Skeletal muscle cell (primary cell): ENCODE measurements around the gene UTS2.

ENCODE experiments used
- DNase-seq: peaks from one replicate; pipeline ENCODE4 v3.0.0-alpha.2; 2010; ENCODE audit warnings: low read depth
- H3K4me3 ChIP-seq: 2 replicates; pipeline ENCODE4 v1.5.1; 2011; ENCODE audit warnings: low read depth, mild to moderate bottlenecking, control low read depth, low read length, moderate library complexity

The UTS2 gene

DNA sequence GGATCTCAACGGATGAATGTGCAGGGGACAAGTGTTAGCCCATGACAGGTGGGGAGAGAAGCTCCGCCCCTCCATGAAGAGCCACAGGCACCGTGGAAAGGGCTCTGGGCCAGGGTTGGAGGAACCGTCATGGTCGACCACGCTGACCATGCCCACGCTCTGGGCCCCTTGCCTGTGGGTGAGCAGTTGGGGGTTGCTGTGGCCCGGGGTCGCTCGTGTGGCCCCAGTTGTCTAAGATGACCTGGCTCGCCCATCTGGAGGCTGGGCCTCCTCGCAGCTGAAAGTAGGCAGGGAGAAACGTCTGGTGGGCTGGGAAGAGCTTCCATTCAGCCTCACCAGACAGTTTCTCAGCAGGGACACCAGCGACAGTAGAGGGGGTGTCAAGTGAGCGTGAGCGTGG, 13.1 kb upstream of the UTS2 start:
- H3K4me3 ChIP-seq = no peak overlapping the region
- DNase-seq = no peak

DNA sequence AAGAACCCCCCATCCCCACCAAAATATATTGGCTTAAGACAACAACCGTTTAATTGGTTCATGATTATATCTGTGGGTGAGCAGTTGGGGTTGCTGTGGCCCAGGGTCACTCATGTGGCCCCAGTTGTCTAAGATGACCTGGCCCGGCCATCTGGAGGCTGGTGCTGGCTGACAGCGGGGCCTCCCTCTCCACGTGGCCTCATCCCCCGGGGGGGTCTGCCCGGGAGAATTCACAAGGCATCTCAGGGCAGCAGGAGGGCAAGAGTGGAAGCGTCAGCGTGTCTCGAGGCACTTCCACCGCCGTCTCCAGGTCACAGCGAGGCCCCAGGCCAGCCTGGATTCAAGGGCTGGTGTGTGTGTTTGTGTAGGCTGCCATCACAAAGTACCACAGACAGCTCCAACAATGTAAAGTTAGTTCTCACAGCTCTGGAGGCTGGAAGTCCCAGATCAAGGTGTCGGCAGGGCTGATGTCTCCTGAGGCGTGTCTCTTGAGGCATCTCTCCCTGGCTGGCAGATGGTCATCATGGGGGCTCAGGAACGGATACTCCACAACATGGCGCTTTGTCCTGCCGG, 11.0 kb upstream of the UTS2 start:
- no peak for DNase-seq
- H3K4me3 ChIP-seq = no peak overlapping the region

DNA sequence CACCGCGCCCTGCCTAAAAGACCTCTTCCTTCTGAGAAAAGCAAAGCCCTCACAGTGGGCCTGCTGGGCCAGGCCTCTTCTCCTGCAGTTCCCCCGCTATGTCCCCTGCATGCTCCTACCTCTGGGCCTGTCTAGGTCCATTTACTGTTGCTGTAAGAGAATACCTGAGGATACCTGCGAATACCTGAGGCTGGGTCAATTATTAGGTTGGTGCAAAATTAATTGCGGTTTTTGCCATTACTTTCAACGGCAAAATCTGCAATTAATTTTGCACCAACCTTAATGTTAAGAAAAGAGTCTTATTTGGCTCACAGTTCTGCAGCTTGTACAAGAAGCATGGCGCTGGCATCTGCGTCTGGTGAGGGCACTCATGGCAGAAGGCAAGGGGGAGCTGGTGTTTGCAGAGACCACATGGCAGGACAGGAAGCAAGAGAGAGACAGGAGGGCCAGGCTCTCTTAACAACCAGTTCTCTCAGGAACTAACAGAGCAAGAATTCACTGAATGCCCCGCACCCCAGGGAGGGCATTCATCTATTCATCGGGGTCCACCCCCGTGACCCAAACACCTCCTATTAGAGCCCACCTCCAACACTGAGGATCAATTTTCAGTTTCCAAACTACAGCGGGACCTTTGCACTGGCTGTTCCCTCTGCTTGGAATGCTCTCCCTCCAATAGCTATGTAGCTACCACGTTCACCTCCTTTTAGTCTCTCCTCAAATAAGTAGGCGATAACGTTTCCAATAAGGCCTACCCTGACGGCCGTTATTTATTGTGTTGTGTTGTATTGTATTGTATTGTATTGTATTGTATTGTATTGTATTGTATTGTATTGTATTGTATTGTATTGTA, 9.6 kb upstream of the UTS2 start:
- DNase-seq = no peak

GRCh38 chr1:7861452-7861851, 8.6 kb upstream of the UTS2 start:
- H3K4me3 ChIP-seq = no peak overlapping the region
- DNase-seq = no peak

More for the DNA sequence above, 9.6 kb upstream of the UTS2 start:
- no peak overlapping the region for H3K4me3 ChIP-seq

- no peak overlapping the region for H3K4me3 ChIP-seq
- no peak for DNase-seq
Observed at GRCh38 chr1:7860130-7860529, 7.3 kb upstream of the UTS2 start.

DNA sequence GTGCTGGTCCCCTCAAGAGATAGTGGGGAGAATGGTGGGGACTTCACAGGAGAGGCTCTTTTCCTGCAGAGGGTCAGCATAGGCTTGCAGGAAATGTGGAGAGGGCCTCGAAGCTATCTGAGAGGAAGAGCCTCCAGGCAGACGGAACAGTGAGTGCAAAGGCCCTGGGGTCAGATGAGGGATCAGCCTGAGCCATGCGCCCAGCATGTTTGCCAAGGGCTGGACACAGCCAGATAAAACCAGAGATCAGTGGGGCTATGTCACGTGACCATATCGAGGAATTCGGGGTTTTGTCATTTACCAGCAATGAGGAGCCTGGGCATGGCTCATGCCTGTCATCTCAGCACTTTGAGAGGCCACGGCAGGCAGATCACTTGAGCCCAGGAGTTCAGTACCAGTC, 6.5 kb upstream of the UTS2 start:
- H3K4me3 ChIP-seq = no peak overlapping the region
- no peak for DNase-seq

DNA sequence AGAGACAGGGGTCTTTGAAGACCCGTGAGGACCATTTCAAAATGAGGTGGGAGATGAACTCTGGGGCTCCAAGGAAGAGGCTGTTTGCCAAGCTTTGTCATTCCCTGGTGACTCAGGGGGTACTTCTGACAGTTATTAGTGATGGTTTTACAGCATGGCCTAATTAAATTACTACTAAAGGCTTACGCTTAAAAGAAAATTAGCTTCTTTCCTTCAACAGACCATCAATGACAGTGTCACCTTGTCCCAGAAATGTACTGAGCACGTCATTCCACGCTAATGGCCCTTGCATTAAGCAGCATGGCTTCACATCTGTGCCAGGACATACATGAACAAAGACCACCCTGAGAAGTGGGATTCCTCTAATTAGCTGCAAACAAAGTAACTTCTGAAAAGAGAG, 5.1 kb upstream of the UTS2 start:
- H3K4me3 ChIP-seq = no peak overlapping the region
- DNase-seq = no peak

DNA sequence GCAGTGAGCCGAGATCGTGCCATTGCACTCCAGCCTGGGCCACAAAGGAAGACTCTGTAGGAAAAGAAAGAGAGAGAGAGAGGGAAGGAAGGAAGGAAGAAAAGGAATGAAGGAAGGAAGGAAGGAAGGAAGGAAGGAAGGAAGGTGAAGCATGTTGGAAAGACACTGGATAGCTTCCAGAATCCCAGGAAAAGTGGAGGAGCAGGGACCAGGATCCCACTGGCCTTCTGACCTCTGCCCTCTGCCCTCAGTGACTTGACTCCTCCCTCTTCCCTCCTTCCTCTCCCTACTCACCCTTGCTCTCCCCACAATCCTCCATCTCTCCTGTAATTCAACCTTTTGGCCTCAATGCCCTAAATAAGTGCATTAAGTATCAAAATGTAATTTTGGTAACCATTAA, 4.1 kb upstream of the UTS2 start:
- no peak for DNase-seq

GRCh38 chr1:7856345-7856744, 3.5 kb upstream of the UTS2 start:
- H3K4me3 ChIP-seq = no peak overlapping the region
- DNase-seq = no peak

More for the DNA sequence above, 4.1 kb upstream of the UTS2 start:
- no peak overlapping the region for H3K4me3 ChIP-seq

- no peak for DNase-seq
- no peak overlapping the region for H3K4me3 ChIP-seq
Observed at GRCh38 chr1:7853684-7854026, 790 bp upstream of the UTS2 start.

DNA sequence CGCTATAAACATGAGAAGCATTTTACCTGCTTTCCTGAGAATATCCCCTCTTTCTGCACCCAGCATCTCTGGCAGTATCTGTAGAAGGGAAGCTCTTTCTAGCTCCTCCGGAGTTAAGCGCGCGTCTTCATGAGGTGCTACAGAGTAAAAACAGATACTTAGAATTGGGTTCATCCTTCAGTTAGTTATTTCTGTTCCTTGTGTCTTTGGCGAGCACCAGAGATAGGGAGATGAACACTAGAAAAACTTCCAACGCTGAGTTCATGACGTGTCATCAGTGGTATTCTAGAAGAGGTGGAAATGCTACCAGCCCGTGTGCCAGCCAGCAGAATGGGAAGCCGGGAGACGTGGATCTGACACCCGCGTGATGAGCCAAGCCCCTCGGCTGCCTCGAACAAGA, 2.1 kb downstream of the UTS2 start:
- no peak for DNase-seq
- H3K4me3 ChIP-seq = no peak overlapping the region

GRCh38 chr1:7847599-7847998, 5.3 kb downstream of the UTS2 start:
- no peak overlapping the region for H3K4me3 ChIP-seq
- peak; percentile 33 for DNase-seq

- no peak for DNase-seq
Observed at GRCh38 chr1:7846656-7847055, 6.2 kb downstream of the UTS2 start.

GRCh38 chr1:7845761-7846160, 7.1 kb downstream of the UTS2 start:
- no peak overlapping the region for H3K4me3 ChIP-seq
- DNase-seq = no peak

More at GRCh38 chr1:7846656-7847055, 6.2 kb downstream of the UTS2 start:
- H3K4me3 ChIP-seq = no peak overlapping the region

- DNase-seq = no peak
- H3K4me3 ChIP-seq = no peak overlapping the region
Observed at GRCh38 chr1:7842517-7842916, 10.3 kb downstream of the UTS2 start.

GRCh38 chr1:7839526-7839925, 13.3 kb downstream of the UTS2 start:
- DNase-seq = no peak
- H3K4me3 ChIP-seq = no peak overlapping the region

GRCh38 chr1:7838714-7839113, 14.2 kb downstream of the UTS2 start:
- H3K4me3 ChIP-seq = no peak overlapping the region
- no peak for DNase-seq

GRCh38 chr1:7833035-7833434, 19.8 kb downstream of the UTS2 start:
- DNase-seq = no peak

DNA sequence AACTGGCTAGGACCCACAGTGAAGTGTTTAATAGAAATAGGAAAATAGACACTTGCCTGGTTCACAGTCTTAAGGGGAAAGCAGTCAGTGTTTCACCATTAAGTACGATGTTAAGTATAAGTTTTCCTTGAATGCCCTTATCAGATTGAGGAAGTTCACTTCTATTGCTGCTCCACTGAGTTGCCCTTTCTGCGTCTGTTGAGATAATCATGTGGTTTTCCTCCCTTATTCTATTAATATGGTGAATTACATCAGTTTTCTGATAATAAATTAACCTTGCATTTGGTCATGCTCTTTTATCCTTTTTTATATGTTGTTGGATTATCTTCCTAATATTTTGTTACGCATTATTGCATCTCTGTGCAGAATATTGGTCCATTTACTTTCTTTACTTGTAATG, 21.4 kb downstream of the UTS2 start:
- no peak for DNase-seq

More at GRCh38 chr1:7833035-7833434, 19.8 kb downstream of the UTS2 start:
- H3K4me3 ChIP-seq = no peak overlapping the region

DNA sequence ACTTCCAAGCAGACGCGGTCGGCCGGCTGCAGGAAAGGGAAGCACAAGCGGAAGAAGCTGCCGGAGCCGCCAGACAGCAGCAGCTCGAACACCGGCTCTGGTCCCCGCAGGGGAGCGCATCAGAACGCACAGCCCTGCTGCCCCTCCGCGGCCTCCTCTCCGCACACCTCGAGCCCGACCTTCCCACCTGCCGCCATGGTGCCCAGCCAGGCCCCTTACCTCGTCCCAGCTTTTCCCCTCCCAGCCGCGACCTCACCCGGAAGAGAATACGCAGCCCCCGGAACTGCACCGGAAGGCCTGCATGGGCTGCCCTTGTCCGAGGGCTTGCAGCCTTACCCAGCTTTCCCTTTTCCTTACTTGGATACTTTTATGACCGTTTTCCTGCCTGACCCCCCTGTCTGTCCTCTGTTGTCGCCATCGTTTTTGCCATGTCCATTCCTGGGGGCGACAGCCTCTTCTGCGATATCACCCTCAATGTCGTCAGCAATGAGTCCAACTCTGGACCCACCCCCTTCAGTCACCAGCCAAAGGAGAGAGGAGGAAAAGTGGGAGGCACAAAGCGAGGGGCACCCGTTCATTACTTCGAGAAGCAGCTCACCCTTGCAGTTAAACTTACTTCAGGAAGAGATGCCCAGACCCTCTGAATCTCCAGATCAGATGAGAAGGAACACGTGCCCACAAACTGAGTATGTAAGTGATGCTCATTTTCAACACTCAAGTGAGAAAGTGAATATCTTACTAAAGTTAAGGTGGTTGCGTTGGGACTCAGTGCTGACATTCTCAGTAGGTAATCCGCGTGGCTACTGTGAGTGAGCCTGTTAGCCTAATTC, 25.5 kb downstream of the UTS2 start:
- DNase-seq = no peak
- H3K4me3 ChIP-seq = peak overlapping the region; percentile 49

More for the DNA sequence above, 21.4 kb downstream of the UTS2 start:
- no peak overlapping the region for H3K4me3 ChIP-seq
